Stimulated activated CD8-positive, alpha-beta memory T cell treated with anti-CD3 and anti-CD28 coated beads, Interleukin-12 subunit alpha, Interleukin-12 subunit beta, amount 100 ng/mL, for 24 hours (primary cell): ENCODE results near the gene PTGS1.

Experiments used
- DNase-seq: peaks from one replicate; pipeline ENCODE4 v3.0.0-alpha.2; 2020; ENCODE audit errors: extremely low read depth

Gene PTGS1

DNA sequence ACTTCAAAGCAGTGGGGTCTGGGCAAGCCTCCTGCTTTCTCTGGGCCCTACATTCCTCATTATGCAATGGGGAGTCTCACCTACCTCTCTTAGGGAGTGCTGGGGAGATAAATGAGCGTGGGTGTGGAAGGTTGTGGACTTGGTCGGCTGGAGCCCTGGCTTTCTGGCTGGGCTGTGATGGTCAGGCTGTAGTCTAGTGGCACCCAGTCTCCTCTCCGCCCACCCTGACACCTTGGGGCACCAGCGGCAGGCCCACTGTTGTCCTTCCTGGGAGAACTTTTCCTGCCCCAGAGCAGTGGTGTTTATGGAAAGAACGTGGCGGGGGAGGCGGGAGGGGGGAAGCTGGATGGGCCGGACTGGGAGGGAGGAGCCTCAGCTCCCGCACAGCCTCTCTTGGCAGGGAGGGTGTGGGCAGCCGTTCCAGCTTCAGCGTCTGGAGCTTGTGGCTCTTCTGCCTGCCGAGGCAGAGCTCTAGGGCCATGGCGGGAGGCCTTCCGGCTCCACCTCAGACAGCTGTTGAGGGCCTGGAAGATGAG is 4.1 kb downstream of the PTGS1 start:
- DNase-seq, result no peak

GRCh38 chr9:122376796-122377195 is 6.0 kb downstream of the PTGS1 start:
- DNase-seq, result no peak

GRCh38 chr9:122377241-122378164 is 6.7 kb downstream of the PTGS1 start:
- DNase-seq, result no peak

GRCh38 chr9:122378236-122378635 is 7.4 kb downstream of the PTGS1 start:
- no peak for DNase-seq

- no peak for DNase-seq
Measured at GRCh38 chr9:122379340-122379739, 8.5 kb downstream of the PTGS1 start.

DNA sequence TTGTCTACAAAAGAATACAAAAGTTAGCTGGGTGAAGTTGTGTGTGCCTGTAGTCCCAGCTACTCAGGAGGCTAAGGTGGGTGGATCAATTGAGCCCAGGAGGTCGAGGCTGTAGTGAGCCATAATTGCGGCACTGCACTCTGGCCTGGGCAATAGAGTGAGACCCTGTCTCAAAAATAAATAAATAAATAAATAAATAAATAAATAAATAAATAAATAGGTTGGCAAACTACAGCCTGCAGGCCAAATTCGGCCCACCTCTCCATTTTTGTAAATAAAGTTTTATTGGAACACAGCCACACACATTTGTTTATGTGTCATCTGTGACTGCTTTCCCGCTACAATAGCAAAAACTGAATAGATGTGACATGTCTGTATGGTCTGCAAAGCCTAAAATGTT is 9.5 kb downstream of the PTGS1 start:
- no peak for DNase-seq

- DNase-seq, result no peak
Measured at GRCh38 chr9:122381206-122381950, 10.6 kb downstream of the PTGS1 start.

- DNase-seq, result no peak
Measured at GRCh38 chr9:122382901-122383850, 12.4 kb downstream of the PTGS1 start.

GRCh38 chr9:122383992-122384461 is 13.2 kb downstream of the PTGS1 start:
- DNase-seq, result no peak

DNA sequence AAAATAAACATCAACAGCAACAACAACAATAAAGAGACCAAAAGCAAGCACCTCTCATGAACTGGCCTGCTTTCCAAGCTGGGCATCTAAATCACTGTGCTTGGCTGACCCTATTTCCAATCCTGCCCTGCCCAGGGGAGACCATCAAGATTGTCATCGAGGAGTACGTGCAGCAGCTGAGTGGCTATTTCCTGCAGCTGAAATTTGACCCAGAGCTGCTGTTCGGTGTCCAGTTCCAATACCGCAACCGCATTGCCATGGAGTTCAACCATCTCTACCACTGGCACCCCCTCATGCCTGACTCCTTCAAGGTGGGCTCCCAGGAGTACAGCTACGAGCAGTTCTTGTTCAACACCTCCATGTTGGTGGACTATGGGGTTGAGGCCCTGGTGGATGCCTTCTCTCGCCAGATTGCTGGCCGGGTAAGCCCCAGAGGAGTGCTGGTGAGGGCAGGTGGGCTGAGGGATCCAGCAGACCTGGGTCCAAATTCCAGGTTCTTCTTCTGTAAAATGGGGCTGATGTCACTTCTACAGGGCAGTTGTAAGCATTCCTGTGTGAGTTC is 15.6 kb downstream of the PTGS1 start:
- no peak for DNase-seq

DNA sequence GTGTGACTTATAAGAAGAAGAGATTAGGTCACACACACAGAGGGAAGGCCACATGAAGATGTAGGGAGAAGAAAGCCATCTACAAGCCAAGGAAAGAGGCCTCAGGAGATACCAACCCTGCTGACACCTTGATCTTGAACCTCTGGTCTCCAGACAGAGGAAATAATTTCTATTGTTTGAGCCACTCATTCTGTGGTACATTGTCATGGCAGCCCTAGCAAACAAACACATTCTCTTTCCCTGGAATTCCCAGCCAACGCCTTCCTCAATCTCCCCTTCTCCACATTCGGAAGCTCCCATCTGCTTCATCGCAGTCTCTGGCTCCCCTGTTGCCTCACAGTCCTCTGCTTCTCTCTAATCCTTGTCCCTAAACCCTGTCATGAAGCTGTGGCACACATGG is 16.7 kb downstream of the PTGS1 start:
- DNase-seq, result no peak

DNA sequence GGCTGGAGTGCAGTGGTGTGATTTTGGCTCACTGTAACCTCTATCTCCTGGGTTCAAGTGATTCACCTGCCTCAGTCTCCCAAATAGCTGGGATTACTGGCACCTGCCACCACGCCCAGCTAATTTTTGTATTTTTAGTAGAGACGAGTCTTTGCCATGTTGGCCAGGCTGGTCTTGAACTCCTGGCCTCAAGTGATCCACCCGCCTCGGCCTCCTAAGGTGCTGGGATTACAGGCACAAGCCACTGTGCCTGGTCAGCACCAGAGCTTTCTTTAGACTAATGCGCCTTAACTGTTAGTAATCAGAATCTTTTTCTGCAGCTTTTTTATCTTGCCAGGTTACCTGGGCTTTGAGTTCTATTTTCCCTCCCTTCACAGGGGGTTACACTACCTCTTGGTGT is 18.4 kb downstream of the PTGS1 start:
- no peak for DNase-seq

GRCh38 chr9:122389799-122390481 is 19.1 kb downstream of the PTGS1 start:
- no peak for DNase-seq

DNA sequence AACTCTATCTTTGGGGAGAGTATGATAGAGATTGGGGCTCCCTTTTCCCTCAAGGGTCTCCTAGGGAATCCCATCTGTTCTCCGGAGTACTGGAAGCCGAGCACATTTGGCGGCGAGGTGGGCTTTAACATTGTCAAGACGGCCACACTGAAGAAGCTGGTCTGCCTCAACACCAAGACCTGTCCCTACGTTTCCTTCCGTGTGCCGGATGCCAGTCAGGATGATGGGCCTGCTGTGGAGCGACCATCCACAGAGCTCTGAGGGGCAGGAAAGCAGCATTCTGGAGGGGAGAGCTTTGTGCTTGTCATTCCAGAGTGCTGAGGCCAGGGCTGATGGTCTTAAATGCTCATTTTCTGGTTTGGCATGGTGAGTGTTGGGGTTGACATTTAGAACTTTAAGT is 21.5 kb downstream of the PTGS1 start:
- DNase-seq, result no peak

DNA sequence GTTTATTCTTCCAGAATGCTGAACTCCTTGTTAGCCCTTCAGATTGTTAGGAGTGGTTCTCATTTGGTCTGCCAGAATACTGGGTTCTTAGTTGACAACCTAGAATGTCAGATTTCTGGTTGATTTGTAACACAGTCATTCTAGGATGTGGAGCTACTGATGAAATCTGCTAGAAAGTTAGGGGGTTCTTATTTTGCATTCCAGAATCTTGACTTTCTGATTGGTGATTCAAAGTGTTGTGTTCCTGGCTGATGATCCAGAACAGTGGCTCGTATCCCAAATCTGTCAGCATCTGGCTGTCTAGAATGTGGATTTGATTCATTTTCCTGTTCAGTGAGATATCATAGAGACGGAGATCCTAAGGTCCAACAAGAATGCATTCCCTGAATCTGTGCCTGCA is 21.9 kb downstream of the PTGS1 start:
- DNase-seq, result no peak

GRCh38 chr9:122393284-122393983 is 22.6 kb downstream of the PTGS1 start:
- DNase-seq, result no peak

DNA sequence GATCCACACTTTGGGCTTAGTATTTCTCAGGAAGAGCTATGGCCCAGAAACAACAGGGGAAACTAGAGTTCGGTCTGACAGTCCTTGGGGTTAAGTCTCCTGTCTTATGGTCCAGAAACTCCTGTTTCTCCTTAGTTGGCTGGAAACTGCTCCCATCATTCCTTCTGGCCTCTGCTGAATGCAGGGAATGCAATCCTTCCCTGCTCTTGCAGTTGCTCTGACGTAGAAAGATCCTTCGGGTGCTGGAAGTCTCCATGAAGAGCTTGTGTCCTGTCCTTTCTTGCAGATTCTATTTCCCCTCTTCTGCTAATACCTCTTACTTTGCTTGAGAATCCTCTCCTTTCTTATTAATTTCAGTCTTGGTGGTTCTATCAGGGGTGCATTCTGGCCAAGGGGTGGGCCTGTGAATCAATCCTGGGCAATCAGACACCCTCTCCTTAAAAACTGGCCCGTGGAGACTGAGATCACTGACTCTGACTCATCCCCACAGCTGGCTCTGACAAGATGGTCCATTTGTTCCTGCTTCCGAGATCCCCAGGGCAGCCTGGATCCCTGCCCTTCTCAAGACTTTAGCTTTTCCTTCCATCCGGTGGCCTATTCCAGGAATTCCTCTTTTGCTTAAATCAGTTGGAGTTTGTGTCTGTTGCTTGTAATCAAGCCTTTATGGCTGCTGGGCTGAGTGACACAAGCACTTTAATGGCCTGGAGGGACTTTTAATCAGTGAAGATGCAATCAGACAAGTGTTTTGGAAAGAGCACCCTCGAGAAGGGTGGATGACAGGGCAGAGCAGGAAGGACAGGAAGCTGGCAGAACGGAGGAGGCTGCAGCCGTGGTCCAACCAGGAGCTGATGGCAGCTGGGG is 23.7 kb downstream of the PTGS1 start:
- DNase-seq, result no peak

GRCh38 chr9:122396614-122397148 is 25.9 kb downstream of the PTGS1 start:
- no peak for DNase-seq

GRCh38 chr9:122397749-122398148 is 26.9 kb downstream of the PTGS1 start:
- DNase-seq, result no peak
